Daoy (cell line): Measurements from ENCODE around the gene SMIM28. TPM values are rescaled to one million over a fixed set of nuclear protein-coding genes. Genes with fewer than 3 reads are reported as not detected.

Experiments used
- DNase-seq: peaks from one replicate; pipeline ENCODE4 v3.0.0-alpha.2; 2015; ENCODE audit warnings: low read depth
- total RNA-seq: library from RNA; depleted of rRNA; stranded (reverse); fragments of >200 nt; shearing (Covaris generic); gene quantifications from 2 replicates; pipeline ENCODE4 v1.2.3, GENCODE V29; 2014

SMIM28 gene
- total RNA-seq, 1 experiment from 2014 or later, result not detected

- DNase-seq, result no peak
Observed at GRCh38 chr6:138374230-138374629, 3.5 kb upstream of the SMIM28 start.

GRCh38 chr6:138374815-138375214, 2.9 kb upstream of the SMIM28 start:
- DNase-seq, result no peak

GRCh38 chr6:138377042-138377441, 663 bp upstream of the SMIM28 start:
- no peak for DNase-seq

GRCh38 chr6:138378463-138378862, 758 bp downstream of the SMIM28 start:
- DNase-seq, result no peak

GRCh38 chr6:138382498-138383265, 5.0 kb downstream of the SMIM28 start:
- DNase-seq, result no peak

GRCh38 chr6:138383776-138384175, 6.1 kb downstream of the SMIM28 start:
- DNase-seq, result no peak

- DNase-seq, result no peak
Observed at GRCh38 chr6:138386897-138387296, 9.2 kb downstream of the SMIM28 start.

GRCh38 chr6:138387577-138388368, 10.1 kb downstream of the SMIM28 start:
- DNase-seq, result no peak

- no peak for DNase-seq
Observed at GRCh38 chr6:138389551-138389950, 11.8 kb downstream of the SMIM28 start.

- no peak for DNase-seq
Observed at GRCh38 chr6:138393871-138394783, 16.4 kb downstream of the SMIM28 start.

- no peak for DNase-seq
Observed at GRCh38 chr6:138396709-138397108, 19.0 kb downstream of the SMIM28 start.

GRCh38 chr6:138397128-138398122, 19.7 kb downstream of the SMIM28 start:
- DNase-seq, result no peak

GRCh38 chr6:138400326-138400725, 22.6 kb downstream of the SMIM28 start:
- no peak for DNase-seq

GRCh38 chr6:138401960-138402837, 24.5 kb downstream of the SMIM28 start:
- DNase-seq, result no peak

- DNase-seq, result no peak
Observed at GRCh38 chr6:138402838-138403187, 25.1 kb downstream of the SMIM28 start.

GRCh38 chr6:138403324-138403800, 25.7 kb downstream of the SMIM28 start:
- peak; percentile 42 for DNase-seq

- DNase-seq, result peak; percentile 95
Observed at GRCh38 chr6:138403801-138404665, 26.3 kb downstream of the SMIM28 start, which contains the start of gene HEBP2. HEBP2 (plus strand) TSS chr6:138404223; CDS start chr6:138404496, 273 bp downstream.

GRCh38 chr6:138404666-138405337, 27.1 kb downstream of the SMIM28 start:
- no peak for DNase-seq
